Ishikawa (cell line): Measurements from ENCODE around the gene ANKFY1.

ENCODE experiments used
- CEBPB ChIP-seq: IDR thresholded peaks from 2 replicates; pipeline ENCODE4 v1.6.1; 2012
- CREB1 ChIP-seq: IDR thresholded peaks from 2 replicates; pipeline ENCODE4 v1.6.1; 2012; ENCODE audit warnings: low read depth
- EGR1 ChIP-seq: IDR thresholded peaks from 2 replicates; pipeline ENCODE4 v1.6.1; 2012
- EP300 ChIP-seq: IDR thresholded peaks from 2 replicates; pipeline ENCODE4 v1.6.1; 2012; ENCODE audit warnings: borderline replicate concordance
- FOXM1 ChIP-seq: IDR thresholded peaks from 2 replicates; pipeline ENCODE4 v1.6.1; 2012; ENCODE audit warnings: low read depth, borderline replicate concordance
- MAX ChIP-seq: IDR thresholded peaks from 2 replicates; pipeline ENCODE4 v1.6.1; 2012
- NFIC ChIP-seq: IDR thresholded peaks from 2 replicates; pipeline ENCODE4 v1.6.1; 2012
- RAD21 ChIP-seq: IDR thresholded peaks from 2 replicates; pipeline ENCODE4 v1.6.1; 2012; ENCODE audit warnings: low read depth
- REST ChIP-seq: IDR thresholded peaks from 2 replicates; pipeline ENCODE4 v1.6.1; 2012; ENCODE audit warnings: low read depth, mild to moderate bottlenecking
- TAF1 ChIP-seq: IDR thresholded peaks from 2 replicates; pipeline ENCODE4 v1.6.1; 2012; ENCODE audit warnings: low read depth, mild to moderate bottlenecking
- TCF12 ChIP-seq: IDR thresholded peaks from 2 replicates; pipeline ENCODE4 v1.6.1; 2012; ENCODE audit warnings: low read depth
- TEAD4 ChIP-seq: IDR thresholded peaks from 2 replicates; pipeline ENCODE4 v1.6.1; 2012
- USF1 ChIP-seq: IDR thresholded peaks from 2 replicates; pipeline ENCODE4 v1.6.1; 2012
- YY1 ChIP-seq: IDR thresholded peaks from 2 replicates; pipeline ENCODE4 v1.6.1; 2012; ENCODE audit warnings: low read depth
- ZBTB7A ChIP-seq: IDR thresholded peaks from 2 replicates; pipeline ENCODE4 v1.6.1; 2012; ENCODE audit warnings: low read depth

Gene ANKFY1

GRCh38 chr17:4221163-4221562 is 42.6 kb downstream of the ANKFY1 start:
- TF ChIP-seq CEBPB (no peak), CREB1 (no peak)

GRCh38 chr17:4220655-4221054 is 43.1 kb downstream of the ANKFY1 start:
- TF ChIP-seq RAD21 = no peak
- TF ChIP-seq CEBPB = no peak
- TF ChIP-seq YY1 = no peak
- TF ChIP-seq MAX = no peak
- TF ChIP-seq TCF12 = no peak
- no peak for TF ChIP-seq ZBTB7A
- no peak for TF ChIP-seq NFIC
- TF ChIP-seq TAF1 = no peak
- no peak for TF ChIP-seq USF1

GRCh38 chr17:4219241-4219640 is 44.5 kb downstream of the ANKFY1 start:
- no peak for TF ChIP-seq EGR1

GRCh38 chr17:4215882-4216570 is 47.8 kb downstream of the ANKFY1 start:
- TF ChIP-seq MAX = no peak
- no peak for TF ChIP-seq NFIC
- TF ChIP-seq EGR1 = no peak
- TF ChIP-seq USF1 = no peak
- no peak for TF ChIP-seq ZBTB7A
- TF ChIP-seq TCF12 = no peak
- TF ChIP-seq REST = no peak
- no peak for TF ChIP-seq YY1
- TF ChIP-seq EP300 = no peak
- no peak for TF ChIP-seq CEBPB

GRCh38 chr17:4214157-4214556 is 49.6 kb downstream of the ANKFY1 start:
- no peak for TF ChIP-seq MAX
- TF ChIP-seq TEAD4 = no peak
- TF ChIP-seq ZBTB7A = no peak
- no peak for TF ChIP-seq TCF12
- no peak for TF ChIP-seq USF1

GRCh38 chr17:4209611-4210010 is 54.2 kb downstream of the ANKFY1 start:
- TF ChIP-seq REST (no peak), USF1 (no peak), TEAD4 (no peak), EP300 (no peak), CEBPB (no peak)

GRCh38 chr17:4208238-4208637 is 55.5 kb downstream of the ANKFY1 start:
- no peak for TF ChIP-seq RAD21
- TF ChIP-seq TEAD4 = no peak
- no peak for TF ChIP-seq TCF12
- TF ChIP-seq MAX = no peak
- no peak for TF ChIP-seq TAF1
- no peak for TF ChIP-seq NFIC
- no peak for TF ChIP-seq CEBPB
- no peak for TF ChIP-seq FOXM1
- no peak for TF ChIP-seq ZBTB7A
- TF ChIP-seq YY1 = no peak
